WTC11 (cell line): ENCODE results near the gene UCHL5. TPM values are rescaled to one million over a fixed set of nuclear protein-coding genes. Genes with fewer than 3 reads are reported as not detected.

Source experiments
- ATAC-seq: fragments of 200-7000 bp; cut with Tn5 transposase; 2 replicates; pipeline ENCODE4 v1.10.0; 2021; ENCODE audit warnings: mild to moderate bottlenecking, moderate library complexity
- CTCF ChIA-PET: fragments of 300-600 bp; sonication (Branson Sonifier 250); formaldehyde crosslinking; loops from one replicate; lab custom pipeline; 2021; ENCODE audit warnings: antibody characterized with exemption; lab: Charles Lee
- POLR2A ChIA-PET: fragments of 350-600 bp; sonication (Branson Sonifier 250); formaldehyde crosslinking; loops from one replicate; lab custom pipeline; 2021; ENCODE audit warnings: antibody characterized with exemption; lab: Charles Lee
- DNase-seq: peaks from one replicate; pipeline ENCODE4 v3.0.0; 2021; ENCODE audit warnings: low spot score
- H3K27ac Mint-ChIP-seq: 2 replicates; pipeline ENCODE4 v1.8.0; 2021; ENCODE audit warnings: mixed read lengths
- H3K27me3 Mint-ChIP-seq: 2 replicates; pipeline ENCODE4 v1.8.0; 2021; ENCODE audit warnings: low read depth, mild to moderate bottlenecking, moderate library complexity, mixed read lengths
- H3K36me3 Mint-ChIP-seq: 2 replicates; pipeline ENCODE4 v1.8.0; 2021; ENCODE audit warnings: mixed read lengths
- H3K4me1 Mint-ChIP-seq: 2 replicates; pipeline ENCODE4 v1.8.0; 2022; ENCODE audit warnings: mixed read lengths
- H3K4me3 Mint-ChIP-seq: 2 replicates; pipeline ENCODE4 v1.8.0; 2021; ENCODE audit warnings: mild to moderate bottlenecking, moderate library complexity, mixed read lengths
- H3K9me3 Mint-ChIP-seq: 2 replicates; pipeline ENCODE4 v1.8.0; 2021; ENCODE audit warnings: mixed read lengths
- AR ChIP-seq: fragments of 250-450 bp; sonication (Bioruptor Pico); IDR thresholded peaks from 2 replicates; pipeline ENCODE4 v1.9.0; 2021; ENCODE audit warnings: mild to moderate bottlenecking
- ATF6 ChIP-seq: sonication (generic); formaldehyde crosslinking; IDR thresholded peaks from 2 replicates; pipeline ENCODE4 v1.8.1; 2023; ENCODE audit warnings: mild to moderate bottlenecking, missing genetic modification reagents
- CREB1 ChIP-seq: sonication (generic); formaldehyde crosslinking; IDR thresholded peaks from 2 replicates; pipeline ENCODE4 v1.8.0; 2023; ENCODE audit warnings: mild to moderate bottlenecking, missing genetic modification reagents
- ELF4 ChIP-seq: sonication (generic); formaldehyde crosslinking; IDR thresholded peaks from 2 replicates; pipeline ENCODE4 v1.8.1; 2022; ENCODE audit warnings: low read depth, mild to moderate bottlenecking, moderate library complexity, missing genetic modification reagents
- ESRRA ChIP-seq: sonication (generic); formaldehyde crosslinking; IDR thresholded peaks from 2 replicates; pipeline ENCODE4 v1.8.1; 2022; ENCODE audit warnings: mild to moderate bottlenecking, missing genetic modification reagents, borderline replicate concordance
- ETV6 ChIP-seq: sonication (generic); formaldehyde crosslinking; IDR thresholded peaks from 2 replicates; pipeline ENCODE4 v1.8.1; 2022; ENCODE audit warnings: mild to moderate bottlenecking, missing genetic modification reagents
- HMGXB4 ChIP-seq: sonication (generic); formaldehyde crosslinking; IDR thresholded peaks from 2 replicates; pipeline ENCODE4 v1.8.1; 2023; ENCODE audit warnings: mild to moderate bottlenecking, moderate library complexity, missing genetic modification reagents
- IRF1 ChIP-seq: sonication (generic); formaldehyde crosslinking; IDR thresholded peaks from 2 replicates; pipeline ENCODE4 v1.8.0; 2023; ENCODE audit warnings: missing genetic modification reagents
- JAZF1 ChIP-seq: fragments of 250-450 bp; sonication (Bioruptor Pico); IDR thresholded peaks from 2 replicates; pipeline ENCODE4 v1.9.0; 2021; ENCODE audit warnings: moderate library complexity, mild to moderate bottlenecking, inconsistent platforms
- NFATC4 ChIP-seq: fragments of 250-450 bp; sonication (Bioruptor Pico); IDR thresholded peaks from 2 replicates; pipeline ENCODE4 v1.9.0; 2021; ENCODE audit warnings: mild to moderate bottlenecking
- NFE2L1 ChIP-seq: sonication (generic); formaldehyde crosslinking; IDR thresholded peaks from 2 replicates; pipeline ENCODE4 v1.8.1; 2023; ENCODE audit warnings: missing genetic modification reagents
- OVOL2 ChIP-seq: fragments of 250-450 bp; sonication (Bioruptor Pico); IDR thresholded peaks from 2 replicates; pipeline ENCODE4 v1.9.0; 2021; ENCODE audit warnings: mild to moderate bottlenecking, borderline replicate concordance
- PRRX2 ChIP-seq: fragments of 250-450 bp; sonication (Bioruptor Pico); IDR thresholded peaks from 2 replicates; pipeline ENCODE4 v1.8.0; 2021; ENCODE audit warnings: mild to moderate bottlenecking
- RELA ChIP-seq: sonication (generic); formaldehyde crosslinking; IDR thresholded peaks from 2 replicates; pipeline ENCODE4 v1.8.1; 2022; ENCODE audit warnings: missing genetic modification reagents, mild to moderate bottlenecking, borderline replicate concordance
- RORB ChIP-seq: fragments of 250-450 bp; sonication (Bioruptor Pico); IDR thresholded peaks from 2 replicates; pipeline ENCODE4 v1.9.0; 2021; ENCODE audit warnings: mild to moderate bottlenecking
- TP53 ChIP-seq: sonication (generic); formaldehyde crosslinking; IDR thresholded peaks from 2 replicates; pipeline ENCODE4 v1.8.1; 2023; ENCODE audit warnings: mild to moderate bottlenecking, missing genetic modification reagents
- ZNF121 ChIP-seq: sonication (generic); formaldehyde crosslinking; IDR thresholded peaks from 2 replicates; pipeline ENCODE4 v1.8.0; 2023; ENCODE audit warnings: missing genetic modification reagents
- ZNF232 ChIP-seq: sonication (generic); formaldehyde crosslinking; IDR thresholded peaks from 2 replicates; pipeline ENCODE4 v1.8.0; 2022; ENCODE audit warnings: mild to moderate bottlenecking, missing genetic modification reagents
- ZNF263 ChIP-seq: sonication (generic); formaldehyde crosslinking; IDR thresholded peaks from 2 replicates; pipeline ENCODE4 v1.8.1; 2022; ENCODE audit warnings: low read depth, mild to moderate bottlenecking, moderate library complexity, missing genetic modification reagents
- ZNF281 ChIP-seq: sonication (generic); formaldehyde crosslinking; IDR thresholded peaks from 2 replicates; pipeline ENCODE4 v1.8.0; 2023; ENCODE audit warnings: mild to moderate bottlenecking, missing genetic modification reagents
- ZNF396 ChIP-seq: fragments of 250-450 bp; sonication (Bioruptor Pico); IDR thresholded peaks from 2 replicates; pipeline ENCODE4 v1.8.0; 2021; ENCODE audit warnings: mild to moderate bottlenecking, moderate library complexity, borderline replicate concordance
- total RNA-seq: library from RNA; stranded (reverse); gene quantifications from 3 replicates; pipeline ENCODE4 v1.2.3, GENCODE V29; 2021

The UCHL5 gene
- total RNA-seq, 1 experiment from 2014 or later, result 41.5 TPM

GRCh38 chr1:192974701-192975100 is 84.5 kb downstream of the UCHL5 start:
- Mint-ChIP-seq H3K27me3 (peaks cover 2% of the 10 kb centered on the region; the same call in 1 of the 2 replicates), H3K4me1 (peaks cover 27% of the 10 kb centered on the region), H3K36me3 (peaks cover 16% of the 10 kb centered on the region), H3K4me3 (no peak overlapping the region), H3K9me3 (peaks cover 16% of the 10 kb centered on the region), H3K27ac (no peak overlapping the region)
- no peak for DNase-seq
- ChIA-PET CTCF (no interaction called here), POLR2A (no interaction called here)
- TF ChIP-seq IRF1 (no peak), ESRRA (no peak), ATF6 (CRISPR knock-in tag) (no peak), ELF4 (CRISPR knock-in tag) (no peak), ZNF263 (no peak)
- ATAC-seq, result no peak

GRCh38 chr1:192973988-192974387 is 85.2 kb downstream of the UCHL5 start:
- H3K4me1 Mint-ChIP-seq, result peaks cover 26% of the 10 kb centered on the region
- H3K9me3 Mint-ChIP-seq, result peaks cover 9% of the 10 kb centered on the region
- peaks cover 8% of the 10 kb centered on the region for H3K36me3 Mint-ChIP-seq
- TF ChIP-seq AR (CRISPR knock-in tag), result no peak
- no peak for TF ChIP-seq RELA (CRISPR knock-in tag)
- TF ChIP-seq PRRX2 (CRISPR knock-in tag), result no peak
- TF ChIP-seq RORB (CRISPR knock-in tag), result no peak
- no peak for TF ChIP-seq JAZF1 (CRISPR knock-in tag)
- ChIA-PET POLR2A (no interaction called here), CTCF (no interaction called here)
- H3K27me3 Mint-ChIP-seq, result no peaks in the 10 kb centered on the region
- H3K27ac Mint-ChIP-seq, result no peak overlapping the region
- DNase-seq (no peak), ATAC-seq (no peak)
- H3K4me3 Mint-ChIP-seq, result no peak overlapping the region

GRCh38 chr1:192973202-192973601 is 86.0 kb downstream of the UCHL5 start:
- Mint-ChIP-seq H3K4me1 (peaks cover 18% of the 10 kb centered on the region), H3K36me3 (peaks cover under 1% of the 10 kb centered on the region; the same call in 1 of the 2 replicates), H3K27me3 (no peaks in the 10 kb centered on the region), H3K9me3 (peaks cover 1% of the 10 kb centered on the region), H3K27ac (no peak overlapping the region), H3K4me3 (no peak overlapping the region)
- CTCF ChIA-PET, result no interaction called here
- DNase-seq (no peak), ATAC-seq (no peak)
- POLR2A ChIA-PET, result no interaction called here
- TF ChIP-seq OVOL2 (no peak), TP53 (CRISPR knock-in tag) (no peak), ZNF232 (CRISPR knock-in tag) (no peak), NFE2L1 (CRISPR knock-in tag) (no peak), HMGXB4 (CRISPR knock-in tag) (no peak), ZNF121 (CRISPR knock-in tag) (no peak), PRRX2 (CRISPR knock-in tag) (no peak), CREB1 (CRISPR knock-in tag) (no peak), NFATC4 (CRISPR knock-in tag) (no peak), ETV6 (CRISPR knock-in tag) (no peak), ZNF396 (CRISPR knock-in tag) (no peak), ZNF281 (no peak)
